Measurements from ENCODE around the gene MSRB1. TPM values are rescaled to one million over a fixed set of nuclear protein-coding genes. Genes with fewer than 3 reads are reported as not detected.
"Not testable (repeated sequence)": the region's sequence is repeated elsewhere in the genome, so short reads cannot be mapped to it uniquely, and the experiment has no call there.

MSRB1 gene
- total and polyA plus RNA-seq, 8 donors: 29.7 to 94.4 (median 57.0) TPM

GRCh38 chr16:1965396-1966001 is 22.5 kb upstream of the MSRB1 start:
- Histone ChIP-seq H3K27me3 (no peaks in the 10 kb centered on the region), H3K36me3 (peaks cover 0 to 20% (median 10%) of the 10 kb centered on the region in 3 donors), H3K9me3 (no peaks in the 10 kb centered on the region), H3K27ac (peak overlapping the region; percentile 89 to 96 (median 92)), H3K4me1 (peaks cover 0 to 19% (median 18%) of the 10 kb centered on the region in 3 donors), H3K4me3 (peak overlapping the region; percentile 74 to 96 (median 88))
- intact Hi-C loops (cut with DNase I): no loop called here
- DNase-seq (peak in 2 of 6 donors; percentile 42 to 78), FAIRE-seq (no peak), ATAC-seq (peak in 3 of 4 donors; percentile 1 to 5 (median 2))
- no peak for TF ChIP-seq CTCF (IDR thresholded peaks at IDR 0.05)
- 15 to 17% methylated on average over 24 of the region's 24 CpGs for WGBS, 2 donors

- Histone ChIP-seq H3K36me3 (peaks cover 0 to 20% (median 10%) of the 10 kb centered on the region in 3 donors), H3K4me1 (peaks cover 0 to 21% (median 20%) of the 10 kb centered on the region in 3 donors), H3K27me3 (no peaks in the 10 kb centered on the region), H3K27ac (peak within 1 kb of the TSS; percentile 89 to 96 (median 92)), H3K4me3 (peak within 1 kb of the TSS; percentile 74 to 96 (median 88)), H3K9me3 (no peaks in the 10 kb centered on the region)
- TF ChIP-seq CTCF (IDR thresholded peaks at IDR 0.05): no peak
- intact Hi-C loops (cut with DNase I): no loop called here
- WGBS, 2 donors: 0 to 1% methylated on average over 89 to 97 of the region's 97 CpGs
- FAIRE-seq: peak; percentile 60
- ATAC-seq: peak; percentile 91 to 97 (median 93)
- peak; percentile 98 to 100 (median 98) for DNase-seq
These were observed 21.8 kb upstream of the MSRB1 start, which contains the start of gene RPS2 for GRCh38 chr16:1964506-1965395. Gene RPS2, minus strand, starts transcription at chr16:1964826. Its CDS starts 201 bp downstream, at chr16:1964625.

- peak in 3 of 4 donors; percentile 30 to 46 (median 30) for ATAC-seq
- intact Hi-C loops (cut with DNase I): no loop called here
- FAIRE-seq: no peak
- Histone ChIP-seq H3K27me3 (no peaks in the 10 kb centered on the region), H3K36me3 (peaks cover 0 to 20% (median 10%) of the 10 kb centered on the region in 3 donors), H3K4me3 (peak overlapping the region; percentile 74 to 96 (median 88)), H3K9me3 (no peaks in the 10 kb centered on the region), H3K27ac (peak overlapping the region; percentile 89 to 96 (median 92)), H3K4me1 (peaks cover 0 to 22% (median 20%) of the 10 kb centered on the region in 3 donors)
- DNase-seq: peak in 1 of 6 donors; percentile 76
- 8 to 10% methylated on average over 40 to 44 of the region's 44 CpGs for WGBS, 2 donors
- TF ChIP-seq CTCF (IDR thresholded peaks at IDR 0.05): no peak
These were observed 21.0 kb upstream of the MSRB1 start for GRCh38 chr16:1963806-1964505.

GRCh38 chr16:1962161-1963153 is 19.5 kb upstream of the MSRB1 start:
- H3K27ac ChIP-seq; H3K9me3 ChIP-seq; intact Hi-C loops (cut with DNase I); ATAC-seq; FAIRE-seq; H3K27me3 ChIP-seq: not testable (repeated sequence)
- 81 to 82% methylated on average over 33 to 37 of the region's 37 CpGs for WGBS, 2 donors
- Histone ChIP-seq H3K4me1 (peaks cover 0 to 25% (median 20%) of the 10 kb centered on the region in 3 donors), H3K36me3 (peaks cover 0 to 20% (median 10%) of the 10 kb centered on the region in 3 donors), H3K4me3 (peak overlapping the region in 3 of 4 donors; percentile 80 to 96 (median 95))
- DNase-seq: peak in 2 of 6 donors; percentile 44 to 77
